GM12892 (cell line): ENCODE measurements around the gene MMP24.

Experiments
- POLR2A ChIP-seq: IDR thresholded peaks from 2 replicates; pipeline ENCODE4 v1.6.1; 2011; ENCODE audit warnings: low read depth, low read length, control low read depth
- POLR2AphosphoS5 ChIP-seq: IDR thresholded peaks from 2 replicates; pipeline ENCODE4 v1.6.1; 2011; ENCODE audit warnings: low read depth, low read length, control low read depth
- TAF1 ChIP-seq: IDR thresholded peaks from 2 replicates; pipeline ENCODE4 v1.6.1; 2011; ENCODE audit warnings: low read depth, mild to moderate bottlenecking, control low read depth, low read length, borderline replicate concordance

DNA sequence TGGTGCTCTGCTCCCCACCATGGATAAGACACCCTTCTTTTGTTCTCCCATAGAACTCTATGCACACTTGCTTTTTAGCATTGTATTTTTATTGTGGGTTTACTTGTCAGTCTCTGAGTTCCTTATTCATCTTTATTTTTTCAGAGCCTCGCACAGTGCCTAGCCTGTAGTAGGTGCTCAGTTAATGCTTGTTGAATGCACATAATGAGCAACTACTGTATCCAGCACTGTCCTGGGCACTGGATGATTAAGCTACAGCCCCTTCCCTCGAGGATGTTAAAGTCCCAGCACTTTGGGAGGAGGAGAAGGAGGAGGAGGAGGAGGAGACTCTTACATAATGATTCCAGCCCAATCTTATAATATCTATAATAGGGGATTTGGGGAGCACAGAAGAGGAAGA, 16.8 kb downstream of the MMP24 start:
- TF ChIP-seq POLR2A (no peak), POLR2AphosphoS5 (no peak), TAF1 (no peak)
